ENCODE results near the gene ARHGAP10. TPM values are rescaled to one million over a fixed set of nuclear protein-coding genes. Genes with fewer than 3 reads are reported as not detected.
A peak's percentile ranks its signal among the peaks of the same experiment; 100 is the strongest.

The ARHGAP10 gene
- total RNA-seq, 1 donor from 2014 or later = 48.0 TPM

GRCh38 chr4:148093065-148093464 lies 361.2 kb downstream of the ARHGAP10 start:
- no peak for DNase-seq

GRCh38 chr4:148094149-148094548 lies 362.3 kb downstream of the ARHGAP10 start:
- no peak for DNase-seq

- no peak for DNase-seq
Measured at GRCh38 chr4:148095346-148095923, 363.5 kb downstream of the ARHGAP10 start.

GRCh38 chr4:148097801-148098200 lies 365.9 kb downstream of the ARHGAP10 start:
- DNase-seq = no peak

GRCh38 chr4:148101235-148101634 lies 369.3 kb downstream of the ARHGAP10 start:
- DNase-seq = no peak

- no peak for DNase-seq
Measured at GRCh38 chr4:148101790-148102189, 369.9 kb downstream of the ARHGAP10 start.

- no peak for DNase-seq
Measured at GRCh38 chr4:148103597-148104355, 371.9 kb downstream of the ARHGAP10 start.

GRCh38 chr4:148108766-148109165 lies 376.9 kb downstream of the ARHGAP10 start:
- no peak for DNase-seq

GRCh38 chr4:148109216-148109615 lies 377.3 kb downstream of the ARHGAP10 start:
- DNase-seq = no peak

GRCh38 chr4:148110169-148110568 lies 378.3 kb downstream of the ARHGAP10 start:
- no peak for DNase-seq

- no peak for DNase-seq
Measured at GRCh38 chr4:148112231-148112982, 380.5 kb downstream of the ARHGAP10 start.

GRCh38 chr4:148114436-148114835 lies 382.5 kb downstream of the ARHGAP10 start:
- no peak for DNase-seq

GRCh38 chr4:148116264-148116663 lies 384.4 kb downstream of the ARHGAP10 start:
- peak; percentile 96 for DNase-seq

- DNase-seq = no peak
Measured at GRCh38 chr4:148116969-148117368, 385.1 kb downstream of the ARHGAP10 start.

GRCh38 chr4:148118179-148118578 lies 386.3 kb downstream of the ARHGAP10 start:
- DNase-seq = no peak

- no peak for DNase-seq
Measured at GRCh38 chr4:148118633-148119032, 386.7 kb downstream of the ARHGAP10 start.

- no peak for DNase-seq
Measured at GRCh38 chr4:148120216-148120615, 388.3 kb downstream of the ARHGAP10 start.

Small RNA genes within 50 kb of the gene (small RNA-seq; reads per million reads assigned to genes)
- gene MIR4799 (ENCODE audit: low replicate concordance) (not detected), gene RN7SL254P (ENCODE audit: low replicate concordance) (not detected), gene RNA5SP165 (ENCODE audit: low replicate concordance) (not detected)

Other genes starting within 250 kb of the ARHGAP10 start
- gene TMEM184C, start 114.7 kb upstream of the ARHGAP10 start, total RNA-seq = 21.2 TPM
- 14.2 TPM for gene PRMT9, start 47.9 kb upstream of the ARHGAP10 start, total RNA-seq